Ishikawa (cell line): ENCODE results near the gene CALHM3.

Experiments used
- CEBPB ChIP-seq: IDR thresholded peaks from 2 replicates; pipeline ENCODE4 v1.6.1; 2012
- CREB1 ChIP-seq: IDR thresholded peaks from 2 replicates; pipeline ENCODE4 v1.6.1; 2012; ENCODE audit warnings: low read depth
- EGR1 ChIP-seq: IDR thresholded peaks from 2 replicates; pipeline ENCODE4 v1.6.1; 2012
- EP300 ChIP-seq: IDR thresholded peaks from 2 replicates; pipeline ENCODE4 v1.6.1; 2012; ENCODE audit warnings: borderline replicate concordance
- FOXM1 ChIP-seq: IDR thresholded peaks from 2 replicates; pipeline ENCODE4 v1.6.1; 2012; ENCODE audit warnings: low read depth, borderline replicate concordance
- MAX ChIP-seq: IDR thresholded peaks from 2 replicates; pipeline ENCODE4 v1.6.1; 2012
- NFIC ChIP-seq: IDR thresholded peaks from 2 replicates; pipeline ENCODE4 v1.6.1; 2012
- RAD21 ChIP-seq: IDR thresholded peaks from 2 replicates; pipeline ENCODE4 v1.6.1; 2012; ENCODE audit warnings: low read depth
- REST ChIP-seq: IDR thresholded peaks from 2 replicates; pipeline ENCODE4 v1.6.1; 2012; ENCODE audit warnings: low read depth, mild to moderate bottlenecking
- TAF1 ChIP-seq: IDR thresholded peaks from 2 replicates; pipeline ENCODE4 v1.6.1; 2012; ENCODE audit warnings: low read depth, mild to moderate bottlenecking
- TCF12 ChIP-seq: IDR thresholded peaks from 2 replicates; pipeline ENCODE4 v1.6.1; 2012; ENCODE audit warnings: low read depth
- TEAD4 ChIP-seq: IDR thresholded peaks from 2 replicates; pipeline ENCODE4 v1.6.1; 2012
- USF1 ChIP-seq: IDR thresholded peaks from 2 replicates; pipeline ENCODE4 v1.6.1; 2012
- YY1 ChIP-seq: IDR thresholded peaks from 2 replicates; pipeline ENCODE4 v1.6.1; 2012; ENCODE audit warnings: low read depth
- ZBTB7A ChIP-seq: IDR thresholded peaks from 2 replicates; pipeline ENCODE4 v1.6.1; 2012; ENCODE audit warnings: low read depth

The CALHM3 gene

GRCh38 chr10:103427866-103428265, 51.2 kb downstream of the CALHM3 start:
- TF ChIP-seq FOXM1 (no peak), MAX (no peak)

DNA sequence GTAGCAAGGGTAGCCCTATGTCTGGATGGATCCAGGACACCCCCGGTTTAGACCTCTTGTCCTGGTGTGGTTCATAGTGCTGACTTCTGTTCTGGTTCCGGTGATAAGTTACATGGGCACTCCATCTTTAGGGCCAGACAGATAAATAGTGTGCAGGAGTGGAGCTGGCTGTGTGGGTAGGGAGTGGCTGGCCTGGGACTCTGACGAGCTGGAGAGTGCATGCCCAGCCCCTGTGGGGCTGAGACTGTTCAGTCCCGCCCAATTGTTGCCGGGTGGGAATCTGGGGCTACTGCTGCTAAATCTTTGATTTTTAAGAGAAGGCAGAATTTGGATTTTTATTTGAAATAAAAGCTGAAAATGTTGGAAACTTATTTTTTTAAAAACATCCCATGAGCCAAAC, 55.3 kb downstream of the CALHM3 start:
- TF ChIP-seq EGR1 (no peak), NFIC (no peak), TEAD4 (no peak), TAF1 (no peak), YY1 (no peak), FOXM1 (no peak), ZBTB7A (no peak), CEBPB (no peak), EP300 (no peak), MAX (no peak), REST (no peak), USF1 (no peak), CREB1 (no peak), RAD21 (no peak), TCF12 (no peak)
